K562 (cell line): ENCODE results near the gene ANAPC13. TPM values are rescaled to one million over a fixed set of nuclear protein-coding genes. Genes with fewer than 3 reads are reported as not detected.
A peak's percentile ranks its signal among the peaks of the same experiment; 100 is the strongest.

Experiments used
- ARNT ChIP-seq, 2 experiments: fragments of 450-650 bp; IDR thresholded peaks; 2 replicates each; pipeline ENCODE4 v1.6.1; 2016; ENCODE audit warnings: mild to moderate bottlenecking in 1 of 2
- CBFB ChIP-seq: sonication (generic); formaldehyde crosslinking; IDR thresholded peaks from 2 replicates; pipeline ENCODE4 v1.4.0; 2020; ENCODE audit warnings: mild to moderate bottlenecking, missing genetic modification reagents
- CBX5 ChIP-seq: IDR thresholded peaks from 2 replicates; pipeline ENCODE4 v1.6.1; 2014; ENCODE audit warnings: low read depth, borderline replicate concordance
- CHD7 ChIP-seq: fragments of 200-600 bp; sonication (generic); IDR thresholded peaks from one replicate; pipeline ENCODE4 v1.6.1; 2012; ENCODE audit warnings: mild to moderate bottlenecking, low read depth, low read length, inconsistent platforms
- CREB5 ChIP-seq: fragments of 250-450 bp; sonication (Bioruptor Pico); IDR thresholded peaks from 2 replicates; pipeline ENCODE4 v1.5.0; 2020; ENCODE audit warnings: mild to moderate bottlenecking
- CSDE1 ChIP-seq, 2 experiments: fragments of 450-650 bp; IDR thresholded peaks; 2 replicates each; pipeline ENCODE4 v1.6.1; 2016; ENCODE audit warnings: mild to moderate bottlenecking in 1 of 2
- E2F3 ChIP-seq: fragments of 250-450 bp; sonication (Bioruptor Pico); IDR thresholded peaks from 2 replicates; pipeline ENCODE4 v1.4.0; 2020; ENCODE audit warnings: mild to moderate bottlenecking
- GATAD2B ChIP-seq: fragments of 450-650 bp; IDR thresholded peaks from 2 replicates; pipeline ENCODE4 v1.6.1; 2017; ENCODE audit warnings: mild to moderate bottlenecking, borderline replicate concordance
- HNRNPK ChIP-seq: fragments of 200-400 bp; formaldehyde crosslinking; IDR thresholded peaks from one replicate; pipeline ENCODE4 v1.6.1; 2018; ENCODE audit warnings: mild to moderate bottlenecking, low read depth, low read length; ENCODE audit not compliant: poor library complexity, severe bottlenecking
- KDM2B ChIP-seq: fragments of 250-450 bp; sonication (Bioruptor Pico); IDR thresholded peaks from 2 replicates; pipeline ENCODE4 v1.8.0; 2021; ENCODE audit warnings: mild to moderate bottlenecking, moderate library complexity
- MAFF ChIP-seq: IDR thresholded peaks from 2 replicates; pipeline ENCODE4 v1.6.1; 2012; ENCODE audit warnings: low read length, improper control_type of control experiment
- NR2F6 ChIP-seq: fragments of 450-650 bp; formaldehyde crosslinking; IDR thresholded peaks from 2 replicates; pipeline ENCODE4 v1.4.0; 2020; ENCODE audit warnings: mild to moderate bottlenecking
- RBM25 ChIP-seq: fragments of 200-400 bp; formaldehyde crosslinking; IDR thresholded peaks from 2 replicates; pipeline ENCODE4 v1.6.1; 2018; ENCODE audit warnings: low read length, low read depth, moderate library complexity; ENCODE audit not compliant: severe bottlenecking
- RFX1 ChIP-seq: fragments of 450-650 bp; IDR thresholded peaks from 2 replicates; pipeline ENCODE4 v1.6.1; 2016; ENCODE audit warnings: mild to moderate bottlenecking, moderate library complexity
- RUNX1 ChIP-seq: sonication (generic); IDR thresholded peaks from 2 replicates; pipeline ENCODE4 v1.6.1; 2016; ENCODE audit warnings: antibody characterized with exemption, low read depth
- TAL1 ChIP-seq: fragments of 450-650 bp; IDR thresholded peaks from 2 replicates; pipeline ENCODE4 v1.6.1; 2016; ENCODE audit warnings: mild to moderate bottlenecking
- XRCC3 ChIP-seq: fragments of 450-650 bp; IDR thresholded peaks from 2 replicates; pipeline ENCODE4 v1.6.1; 2017; ENCODE audit warnings: mild to moderate bottlenecking, moderate library complexity
- ZNF12 ChIP-seq: sonication (generic); formaldehyde crosslinking; IDR thresholded peaks from 2 replicates; pipeline ENCODE4 v1.4.0; 2020; ENCODE audit warnings: mild to moderate bottlenecking, missing genetic modification reagents
- ZNF184 ChIP-seq: sonication (generic); formaldehyde crosslinking; IDR thresholded peaks from 2 replicates; pipeline ENCODE4 v1.5.0; 2020; ENCODE audit warnings: missing genetic modification reagents
- polyA plus RNA-seq, 8 experiments: library from polyadenylated mRNA; depleted of rRNA in 4 of 8; stranded (reverse) in 5 of 8; unstranded in 3 of 8; fragments of >200 nt; fragmentation: Nextera tagmentation in 2 of 8; fragmentation: Illumina TruSeq in 1 of 8; extraction: Ambion mirVana in 2 of 8; extraction: Trizol in 1 of 8; gene quantifications; 2 replicates each; pipeline versions ENCODE4 v1.2.1 to v1.2.3, GENCODE V29; 2011 to 2014; ENCODE audit warnings: inconsistent platforms in 1 of 8, missing spikeins in 1 of 8
- total RNA-seq, 7 experiments: library from RNA; depleted of rRNA in 6 of 7; stranded (reverse); fragments of >200 nt in 6 of 7; fragmentation: Illumina TruSeq in 2 of 7; extraction: Trizol in 2 of 7; gene quantifications; 2 replicates each; pipeline versions ENCODE4 v1.2.1 to v1.2.3, GENCODE V29; 2011 to 2021; ENCODE audit warnings: low replicate concordance in 1 of 7

Gene ANAPC13
- total and polyA plus RNA-seq, 9 of the 15 experiments (the other 6 are each of a cell fraction or from before 2014, with no cell fraction given), result 48.5 to 238 (median 68.5) TPM

- TF ChIP-seq CHD7 (no peak), MAFF (no peak), ARNT (IDR thresholded peaks at IDR 0.05) (0 out of 4 replicates have a peak, but pooled peaks of 1 of the 2 experiments have one; percentile 60), RBM25 (no peak), E2F3 (CRISPR knock-in tag) (peak; percentile 56), CREB5 (CRISPR knock-in tag) (no peak), RUNX1 (no peak), TAL1 (peak; percentile 93), CBX5 (no peak), CSDE1 (IDR thresholded peaks at IDR 0.05) (no peak), ZNF184 (CRISPR knock-in tag) (no peak), XRCC3 (no peak), KDM2B (CRISPR knock-in tag) (peak; percentile 79; the same call in 1 of the 2 replicates), ZNF12 (CRISPR knock-in tag) (no peak), RFX1 (no peak), HNRNPK (no peak), CBFB (CRISPR knock-in tag) (no peak), NR2F6 (CRISPR knock-in tag) (no peak), GATAD2B (no peak)
These were observed 10.8 kb upstream of the ANAPC13 start (continued) for GRCh38 chr3:134496471-134497071.
